Measurements from ENCODE around the gene VSNL1. TPM values are rescaled to one million over a fixed set of nuclear protein-coding genes. Genes with fewer than 3 reads are reported as not detected.

VSNL1 gene
- 0.76 TPM in 1 of 2 replicates, not detected in the other for total RNA-seq

DNA sequence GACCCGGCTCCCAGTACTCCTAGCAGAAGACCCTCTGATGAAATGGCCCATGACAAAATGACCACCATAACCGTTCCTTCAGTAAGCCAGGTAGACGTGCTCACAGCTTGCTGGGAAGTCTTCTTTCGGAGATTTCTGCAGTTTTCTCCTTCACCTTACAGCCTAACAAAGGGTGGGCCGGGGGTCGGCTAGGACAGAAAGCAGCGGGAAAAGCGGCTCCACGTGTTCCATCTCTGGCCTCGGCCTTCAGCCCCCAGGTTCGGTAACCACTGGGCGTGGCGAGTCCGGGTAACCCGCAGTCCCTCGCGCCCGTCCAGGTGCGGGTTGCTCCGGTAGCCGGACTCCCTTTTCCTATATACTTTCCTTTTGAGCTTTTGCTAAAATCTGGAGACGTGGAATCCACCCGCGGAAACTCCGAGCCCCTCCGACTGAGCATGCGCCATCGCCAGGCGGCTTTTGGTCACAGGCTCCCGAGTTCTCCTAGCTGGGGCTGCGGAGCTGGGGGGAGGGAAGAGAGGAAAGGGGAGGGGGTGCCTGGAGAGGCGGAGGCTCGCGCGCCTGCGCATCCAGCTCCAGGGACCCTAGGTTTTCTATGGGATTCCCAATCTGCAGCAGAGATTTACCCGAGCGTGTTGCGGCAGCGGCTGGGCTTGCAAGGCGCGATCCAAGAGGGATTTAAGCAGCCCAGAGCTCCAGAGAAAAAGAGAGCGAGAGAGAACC, at the start of gene VSNL1:
VSNL1 (plus strand) TSS at position 604 of the 720 bp plus-strand sequence. CDS start 51,379 bp downstream, outside the sequence.

DNA sequence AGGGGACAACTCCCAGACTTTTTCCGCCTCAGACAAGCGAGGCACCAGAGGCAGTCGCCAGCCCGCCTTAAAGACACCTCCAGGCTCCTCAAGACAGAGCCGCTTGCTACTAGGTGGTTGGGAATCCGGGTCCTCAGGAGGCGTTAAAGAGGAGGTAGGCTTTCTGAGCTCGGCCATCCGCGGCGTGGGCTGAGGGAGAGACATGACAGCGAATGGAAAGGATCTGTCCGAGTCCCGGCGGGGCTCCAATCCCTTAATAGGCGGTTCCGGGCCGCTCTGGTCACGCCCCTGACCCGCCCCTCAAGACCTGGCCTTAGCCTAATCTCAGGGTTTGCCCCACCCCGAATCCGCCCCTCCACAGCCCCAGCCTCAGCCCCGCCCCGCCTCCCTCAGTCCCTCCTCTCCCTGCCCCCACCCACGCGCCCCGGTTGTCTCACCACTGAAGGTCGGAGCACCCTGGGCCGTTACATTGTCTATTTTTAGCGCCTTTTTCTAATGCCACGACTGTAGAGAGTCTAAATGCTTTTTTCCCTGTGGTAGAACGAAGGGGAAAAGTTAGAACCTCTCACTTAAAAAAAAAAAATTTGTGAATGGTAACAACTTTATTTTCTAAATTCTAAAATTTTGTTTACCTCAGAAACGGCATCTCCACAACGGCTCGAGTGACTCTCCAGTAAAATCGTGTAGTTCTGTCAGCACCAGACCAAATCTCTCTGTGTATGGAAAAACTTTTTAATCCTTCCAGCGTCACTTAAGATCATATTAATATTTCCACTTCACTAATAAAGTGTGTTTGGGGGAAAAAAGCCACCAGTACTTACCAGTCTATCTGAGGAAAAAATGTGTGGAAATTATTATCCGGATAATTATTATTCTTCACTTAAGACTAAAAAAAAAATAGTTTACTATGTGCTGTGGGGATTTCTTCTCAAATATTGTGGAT, 22.0 kb upstream of the VSNL1 start, which contains the start of gene RAD51AP2:
RAD51AP2 (minus strand) TSS at position 229 of the 943 bp plus-strand sequence; CDS start at position 204, 25 bp downstream.

Other genes starting within 250 kb of the VSNL1 start
- not detected in 2 replicates for gene RAD51AP2, start 22.3 kb upstream of the VSNL1 start, total RNA-seq
- 32.8 and 51.2 TPM in 2 replicates for gene SMC6, start 213.1 kb downstream of the VSNL1 start, total RNA-seq
- gene GEN1, start 213.4 kb downstream of the VSNL1 start, total RNA-seq: 11.4 and 36.0 TPM in 2 replicates